Activated naive CD4-positive, alpha-beta T cell treated with anti-CD3 and anti-CD28 coated beads, Interleukin-2, amount 50 U/mL, for 24 hours (primary cell): ENCODE data around the gene NLRC5.
"Not testable (repeated sequence)": the region's sequence is repeated elsewhere in the genome, so short reads cannot be mapped to it uniquely, and the experiment has no call there.

Source experiments
- H3K27ac Mint-ChIP-seq: one replicate; pipeline ENCODE4 v1.8.0; 2021; ENCODE audit warnings: mild to moderate bottlenecking, mixed read lengths
- H3K27me3 Mint-ChIP-seq: one replicate; pipeline ENCODE4 v1.8.0; 2021; ENCODE audit warnings: mixed read lengths
- H3K36me3 Mint-ChIP-seq: one replicate; pipeline ENCODE4 v1.8.0; 2021; ENCODE audit warnings: mixed read lengths
- H3K4me1 Mint-ChIP-seq: one replicate; pipeline ENCODE4 v1.8.0; 2021; ENCODE audit warnings: mixed read lengths
- H3K4me3 Mint-ChIP-seq: one replicate; pipeline ENCODE4 v1.8.0; 2021; ENCODE audit warnings: mild to moderate bottlenecking, mixed read lengths
- H3K9me3 Mint-ChIP-seq: one replicate; pipeline ENCODE4 v1.8.0; 2021; ENCODE audit warnings: mixed read lengths

Gene NLRC5

GRCh38 chr16:56985962-56986360, 3.4 kb upstream of the NLRC5 start:
- H3K4me1 Mint-ChIP-seq, result peaks cover 62% of the 10 kb centered on the region
- no peaks in the 10 kb centered on the region for H3K27me3 Mint-ChIP-seq
- H3K9me3 Mint-ChIP-seq, result no peaks in the 10 kb centered on the region
- H3K27ac Mint-ChIP-seq, result peak overlapping the region; percentile 99
- peak overlapping the region; percentile 66 for H3K4me3 Mint-ChIP-seq
- H3K36me3 Mint-ChIP-seq, result peaks cover 24% of the 10 kb centered on the region

DNA sequence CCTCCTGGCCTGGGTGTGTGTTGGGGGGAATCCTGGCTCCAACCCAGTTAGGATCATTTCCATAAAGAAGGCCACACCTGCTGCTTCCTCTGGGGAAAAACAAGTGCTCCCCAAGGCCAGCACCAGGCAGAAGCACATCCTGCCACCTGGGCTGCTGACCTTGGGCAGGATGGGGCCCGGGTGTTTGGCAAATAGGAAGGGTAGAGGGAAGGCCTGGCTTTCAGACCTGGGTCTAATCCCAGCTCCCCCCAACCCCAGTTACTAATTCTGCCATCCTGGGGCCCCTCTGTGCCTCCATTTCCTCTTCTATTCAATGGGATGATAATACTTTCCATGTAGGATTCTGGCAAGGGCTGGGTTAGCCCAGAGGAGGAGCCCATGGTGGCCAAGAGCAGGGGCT, 3.0 kb upstream of the NLRC5 start:
- peak overlapping the region; percentile 99 for H3K27ac Mint-ChIP-seq
- H3K4me3 Mint-ChIP-seq, result peak overlapping the region; percentile 93
- peaks cover 25% of the 10 kb centered on the region for H3K36me3 Mint-ChIP-seq
- peaks cover 60% of the 10 kb centered on the region for H3K4me1 Mint-ChIP-seq
- no peaks in the 10 kb centered on the region for H3K9me3 Mint-ChIP-seq
- no peaks in the 10 kb centered on the region for H3K27me3 Mint-ChIP-seq

DNA sequence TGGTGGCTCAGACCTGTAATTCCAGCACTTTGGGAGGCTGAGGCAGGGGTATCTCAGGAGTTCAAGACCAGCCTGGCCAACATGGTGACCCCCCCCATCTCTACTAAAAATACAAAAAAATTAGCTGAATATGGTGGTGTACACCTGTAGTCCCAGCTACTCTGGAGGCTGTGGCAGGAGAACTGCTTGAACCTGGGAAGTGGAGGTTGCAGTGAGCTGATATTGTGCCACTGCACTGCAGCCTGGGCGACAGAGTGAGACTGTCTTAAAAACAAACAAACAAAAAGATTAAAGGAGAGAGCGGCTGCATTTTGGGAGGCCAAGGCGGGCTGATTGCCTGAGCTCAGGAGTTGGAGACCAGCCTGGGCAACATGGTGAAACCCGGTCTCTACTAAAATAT, 2.4 kb upstream of the NLRC5 start:
- peak overlapping the region; percentile 93 for H3K4me3 Mint-ChIP-seq
- H3K36me3 Mint-ChIP-seq, result peaks cover 29% of the 10 kb centered on the region
- not testable (repeated sequence) for H3K27me3 Mint-ChIP-seq, H3K9me3 Mint-ChIP-seq
- H3K27ac Mint-ChIP-seq, result peak overlapping the region; percentile 99
- peaks cover 61% of the 10 kb centered on the region for H3K4me1 Mint-ChIP-seq

DNA sequence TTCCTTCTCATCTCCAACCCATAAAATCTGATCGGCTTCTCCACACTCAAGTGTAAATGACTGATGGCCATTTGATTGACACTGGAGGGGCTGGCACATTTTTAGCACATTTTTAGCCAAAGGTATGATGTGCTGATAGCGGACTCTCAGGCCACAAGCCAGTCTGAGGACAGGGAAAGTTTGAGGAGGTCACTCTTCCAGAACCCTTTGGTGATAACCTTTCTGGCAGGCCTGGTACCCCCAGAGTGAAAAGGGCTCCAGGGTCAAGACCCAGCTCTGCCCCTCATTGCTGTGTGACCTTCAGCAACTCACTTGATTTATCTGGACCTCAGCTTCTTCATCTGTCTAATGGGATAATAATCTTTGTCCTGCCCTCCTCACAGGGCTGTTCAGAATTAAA, 1.7 kb upstream of the NLRC5 start:
- peaks cover 58% of the 10 kb centered on the region for H3K4me1 Mint-ChIP-seq
- H3K27ac Mint-ChIP-seq, result peak overlapping the region; percentile 99
- peaks cover 29% of the 10 kb centered on the region for H3K36me3 Mint-ChIP-seq
- H3K4me3 Mint-ChIP-seq, result peak overlapping the region; percentile 93
- H3K9me3 Mint-ChIP-seq, result no peaks in the 10 kb centered on the region
- H3K27me3 Mint-ChIP-seq, result no peaks in the 10 kb centered on the region

DNA sequence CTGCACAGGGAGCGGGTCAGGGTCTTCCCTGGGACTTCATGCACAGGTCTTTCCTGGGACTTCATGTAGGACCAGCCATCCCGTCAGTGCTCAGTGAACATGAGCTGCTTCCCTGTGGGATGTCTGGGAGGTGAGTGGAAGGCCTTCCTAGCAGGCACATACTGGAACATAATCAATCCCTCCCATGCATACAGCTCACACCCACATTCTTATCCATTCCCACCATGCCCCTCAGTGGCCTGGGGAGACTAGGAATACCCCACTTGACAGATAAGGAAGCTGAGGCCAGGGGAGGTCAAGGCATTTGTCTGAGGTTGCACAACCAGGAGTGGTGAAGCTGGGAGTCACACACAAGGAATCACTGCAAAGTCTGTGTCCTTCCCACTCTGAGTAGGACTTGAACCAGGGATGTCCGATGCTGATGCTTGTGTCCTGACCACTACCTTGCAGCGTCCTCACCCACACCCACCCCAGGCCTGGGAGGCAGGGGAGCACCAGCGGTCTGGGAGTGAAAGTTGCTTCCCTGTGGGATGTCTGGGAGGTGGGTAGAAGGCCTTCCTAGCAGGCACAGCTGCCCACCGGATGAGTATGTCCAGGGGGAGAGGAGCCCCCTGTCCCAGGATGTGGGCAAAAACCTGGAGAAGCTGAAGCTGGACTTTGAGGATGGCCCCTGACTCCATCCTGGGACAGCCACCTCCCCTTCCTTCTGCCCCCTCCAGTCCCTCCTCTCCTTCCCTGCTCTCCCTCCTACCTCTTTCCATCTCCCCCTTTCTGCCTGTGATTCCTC, 1.0 kb upstream of the NLRC5 start:
- Mint-ChIP-seq H3K9me3 (no peaks in the 10 kb centered on the region), H3K36me3 (peaks cover 29% of the 10 kb centered on the region), H3K27ac (peak overlapping the region; percentile 99), H3K4me3 (peak overlapping the region; percentile 93), H3K27me3 (no peaks in the 10 kb centered on the region), H3K4me1 (peaks cover 60% of the 10 kb centered on the region)

DNA sequence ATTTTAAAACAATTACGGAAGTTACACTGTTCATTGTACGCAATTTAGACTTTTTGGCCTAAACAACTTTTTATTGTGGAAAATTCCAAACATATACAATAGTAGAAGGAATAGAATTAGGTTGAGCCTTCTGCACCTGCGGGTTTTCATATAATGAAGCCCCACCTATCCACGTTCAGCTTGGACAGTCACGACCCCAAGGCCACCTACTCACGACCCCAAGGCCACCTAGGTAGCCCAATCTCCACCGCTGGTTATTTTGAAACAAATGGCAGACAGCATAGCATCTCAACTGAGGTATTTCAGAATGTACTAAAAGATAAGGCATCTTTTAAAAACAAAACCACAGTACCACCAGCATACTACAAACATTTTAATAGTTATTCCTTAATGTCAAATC, 631 bp downstream of the NLRC5 start:
- no peaks in the 10 kb centered on the region for H3K27me3 Mint-ChIP-seq
- H3K4me3 Mint-ChIP-seq, result peak overlapping the region; percentile 93
- peak overlapping the region; percentile 99 for H3K27ac Mint-ChIP-seq
- peaks cover 29% of the 10 kb centered on the region for H3K36me3 Mint-ChIP-seq
- H3K9me3 Mint-ChIP-seq, result no peaks in the 10 kb centered on the region
- H3K4me1 Mint-ChIP-seq, result peaks cover 67% of the 10 kb centered on the region

DNA sequence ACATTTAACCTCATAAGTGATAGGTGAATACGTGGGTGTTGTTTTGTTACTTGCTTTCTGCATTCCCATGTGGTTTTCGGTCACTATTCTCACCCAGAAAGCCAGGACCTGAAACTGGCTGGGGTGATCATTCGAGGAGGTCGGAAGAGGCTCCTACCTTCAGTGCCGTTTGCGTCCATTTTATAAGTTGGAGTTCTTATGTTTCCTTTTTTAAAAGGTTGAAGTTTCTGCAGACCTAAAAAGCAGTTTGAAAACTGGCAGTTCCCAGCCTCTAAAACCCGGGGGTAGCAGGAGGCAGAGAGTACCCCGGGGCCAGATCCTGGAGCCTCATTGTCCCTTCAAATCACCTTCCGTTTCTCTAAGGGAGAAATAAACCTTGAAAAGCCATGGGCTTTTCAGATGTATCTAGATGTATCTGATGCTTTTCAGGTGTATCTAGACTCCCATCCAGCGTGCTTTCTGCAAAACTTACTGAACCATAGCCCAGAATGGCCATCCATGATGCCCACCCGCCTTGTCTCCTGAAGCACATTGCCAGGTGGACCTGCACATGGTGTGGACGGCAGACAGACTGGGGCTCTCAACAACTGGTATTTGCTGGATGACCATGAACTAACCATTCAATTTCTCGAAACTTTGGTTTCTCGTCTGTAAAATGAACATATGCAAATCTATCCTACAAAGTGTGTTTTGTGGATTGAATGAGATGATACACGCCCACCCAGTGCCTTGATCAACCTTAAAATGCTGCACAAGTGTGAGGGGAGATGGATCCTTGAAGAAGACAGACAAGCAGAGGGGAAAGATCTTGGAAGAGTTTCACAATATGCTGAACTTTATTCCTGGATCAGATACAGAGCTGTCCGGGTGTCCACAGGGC, 1.3 kb downstream of the NLRC5 start:
- H3K9me3 Mint-ChIP-seq, result no peaks in the 10 kb centered on the region
- H3K27ac Mint-ChIP-seq, result peak overlapping the region; percentile 99
- peak overlapping the region; percentile 93 for H3K4me3 Mint-ChIP-seq
- H3K4me1 Mint-ChIP-seq, result peaks cover 64% of the 10 kb centered on the region
- no peaks in the 10 kb centered on the region for H3K27me3 Mint-ChIP-seq
- H3K36me3 Mint-ChIP-seq, result peaks cover 30% of the 10 kb centered on the region

- peaks cover 67% of the 10 kb centered on the region for H3K4me1 Mint-ChIP-seq
- peaks cover 29% of the 10 kb centered on the region for H3K36me3 Mint-ChIP-seq
- H3K27me3 Mint-ChIP-seq, H3K9me3 Mint-ChIP-seq, H3K27ac Mint-ChIP-seq: not testable (repeated sequence)
- H3K4me3 Mint-ChIP-seq, result peak overlapping the region; percentile 93
Observed at GRCh38 chr16:56992431-56992830, 3.1 kb downstream of the NLRC5 start.

GRCh38 chr16:56993204-56993603, 3.8 kb downstream of the NLRC5 start:
- Mint-ChIP-seq H3K27me3 (no peaks in the 10 kb centered on the region), H3K9me3 (no peaks in the 10 kb centered on the region), H3K4me3 (peak overlapping the region; percentile 85), H3K36me3 (peaks cover 24% of the 10 kb centered on the region), H3K4me1 (peaks cover 67% of the 10 kb centered on the region), H3K27ac (peak overlapping the region; percentile 93)

GRCh38 chr16:56994311-56994710, 5.0 kb downstream of the NLRC5 start:
- H3K4me3 Mint-ChIP-seq, result peak overlapping the region; percentile 85
- peaks cover 25% of the 10 kb centered on the region for H3K36me3 Mint-ChIP-seq
- H3K27ac Mint-ChIP-seq, result peak overlapping the region; percentile 93
- no peaks in the 10 kb centered on the region for H3K9me3 Mint-ChIP-seq
- no peaks in the 10 kb centered on the region for H3K27me3 Mint-ChIP-seq
- H3K4me1 Mint-ChIP-seq, result peaks cover 75% of the 10 kb centered on the region

DNA sequence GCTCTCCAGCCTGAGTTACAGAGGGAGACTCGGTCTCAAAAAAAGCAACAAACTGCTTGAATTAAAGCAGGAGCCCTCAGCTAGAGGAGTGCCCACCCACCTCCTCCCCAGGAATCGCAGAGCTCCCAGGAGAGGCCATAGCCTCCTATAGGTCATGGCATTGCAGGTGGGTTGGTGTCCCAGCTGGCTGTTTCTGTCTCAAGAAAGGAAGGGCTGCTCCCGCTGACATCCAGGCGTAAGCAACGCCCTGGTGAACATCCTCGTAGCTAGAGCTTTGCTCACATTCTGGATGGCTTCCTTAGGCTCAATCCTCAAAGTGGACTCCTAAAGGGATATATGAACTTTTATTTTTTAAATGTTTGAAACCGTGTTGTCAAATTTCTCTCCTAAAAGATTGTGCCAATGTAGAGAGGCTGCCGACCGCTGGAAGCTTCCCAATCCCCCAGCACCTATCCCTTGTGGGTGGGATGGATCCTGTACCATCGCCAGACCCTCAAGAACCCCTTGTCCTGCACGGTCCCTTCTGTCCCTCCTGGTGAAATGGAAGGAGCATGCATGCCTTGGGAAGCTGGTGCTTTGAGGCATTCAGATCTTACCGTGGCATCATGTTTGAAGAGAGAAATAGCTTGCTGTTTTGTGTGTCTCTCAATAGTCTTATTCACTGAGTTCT, 5.9 kb downstream of the NLRC5 start:
- Mint-ChIP-seq H3K36me3 (peaks cover 26% of the 10 kb centered on the region), H3K4me1 (peaks cover 84% of the 10 kb centered on the region), H3K4me3 (peak overlapping the region; percentile 66)

DNA sequence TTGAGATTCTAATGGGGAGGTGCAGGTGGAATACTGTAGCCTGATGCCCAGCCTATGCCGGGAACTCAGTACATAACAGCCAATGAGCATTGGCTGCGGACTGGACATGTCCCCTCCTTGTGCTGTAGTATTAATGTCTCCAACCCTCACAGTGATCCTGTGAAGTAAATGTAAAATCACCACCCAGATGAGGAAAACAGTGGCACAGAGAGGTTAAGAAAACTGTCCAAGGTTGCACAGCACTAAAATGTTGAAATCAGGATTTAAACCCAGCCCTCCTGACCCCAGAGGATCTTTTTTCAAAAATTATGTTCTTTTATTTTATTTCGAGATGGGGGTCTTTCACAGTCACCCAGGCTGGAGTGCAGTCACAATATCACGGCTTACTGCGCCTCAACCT, 7.9 kb downstream of the NLRC5 start:
- Mint-ChIP-seq H3K36me3 (peaks cover 24% of the 10 kb centered on the region), H3K27ac (peak overlapping the region; percentile 53), H3K4me3 (peak overlapping the region; percentile 42), H3K9me3 (no peaks in the 10 kb centered on the region), H3K27me3 (no peaks in the 10 kb centered on the region), H3K4me1 (peaks cover 91% of the 10 kb centered on the region)

More for the DNA sequence above, 5.9 kb downstream of the NLRC5 start:
- Mint-ChIP-seq H3K27me3 (no peaks in the 10 kb centered on the region), H3K9me3 (no peaks in the 10 kb centered on the region), H3K27ac (peak overlapping the region; percentile 84)

DNA sequence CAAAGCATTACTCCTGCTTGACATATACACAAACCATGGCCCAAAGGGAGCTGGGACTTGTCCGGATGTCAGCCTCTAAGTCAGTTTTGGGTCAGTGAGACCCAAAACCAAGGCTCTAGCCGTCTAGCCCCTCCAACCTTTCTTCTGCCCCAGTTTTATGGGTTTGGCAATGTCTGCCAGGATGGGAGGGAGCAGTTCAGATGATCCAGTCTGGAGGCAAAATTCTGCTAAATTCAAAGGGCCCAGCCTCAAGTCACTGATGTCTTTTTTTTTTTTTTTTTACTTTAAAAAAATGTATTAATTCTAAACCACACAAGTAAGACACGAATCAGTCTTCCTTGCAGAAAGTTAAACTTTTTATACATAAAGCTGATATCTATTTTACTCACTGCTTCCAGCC, 8.6 kb downstream of the NLRC5 start:
- Mint-ChIP-seq H3K27me3 (no peaks in the 10 kb centered on the region), H3K9me3 (no peaks in the 10 kb centered on the region), H3K4me1 (peaks cover 93% of the 10 kb centered on the region), H3K4me3 (peak overlapping the region; percentile 19), H3K27ac (peak overlapping the region; percentile 77), H3K36me3 (peaks cover 23% of the 10 kb centered on the region)

- Mint-ChIP-seq H3K4me1 (peaks cover 93% of the 10 kb centered on the region), H3K27ac (peak overlapping the region; percentile 98), H3K4me3 (no peak overlapping the region), H3K9me3 (no peaks in the 10 kb centered on the region), H3K36me3 (peaks cover 19% of the 10 kb centered on the region), H3K27me3 (no peaks in the 10 kb centered on the region)
Observed at GRCh38 chr16:56998352-56998751, 9.0 kb downstream of the NLRC5 start.

- no peaks in the 10 kb centered on the region for H3K27me3 Mint-ChIP-seq
- peak overlapping the region; percentile 98 for H3K27ac Mint-ChIP-seq
- peak overlapping the region; percentile 78 for H3K4me3 Mint-ChIP-seq
- H3K4me1 Mint-ChIP-seq, result peaks cover 93% of the 10 kb centered on the region
- H3K9me3 Mint-ChIP-seq, result no peaks in the 10 kb centered on the region
- peaks cover 16% of the 10 kb centered on the region for H3K36me3 Mint-ChIP-seq
Observed at GRCh38 chr16:56998861-56999260, 9.5 kb downstream of the NLRC5 start.
